NCI-H524 treated with DMSO at 0.1 percent for 48 hours (cell line): ENCODE measurements around the gene TEDC2.
"Not testable (repeated sequence)": the region's sequence is repeated elsewhere in the genome, so short reads cannot be mapped to it uniquely, and the experiment has no call there.

Experiments
- DNase-seq: peaks from one replicate; lab custom pipeline; 2025; lab: John Stamatoyannopoulos, UW

Gene TEDC2

DNA sequence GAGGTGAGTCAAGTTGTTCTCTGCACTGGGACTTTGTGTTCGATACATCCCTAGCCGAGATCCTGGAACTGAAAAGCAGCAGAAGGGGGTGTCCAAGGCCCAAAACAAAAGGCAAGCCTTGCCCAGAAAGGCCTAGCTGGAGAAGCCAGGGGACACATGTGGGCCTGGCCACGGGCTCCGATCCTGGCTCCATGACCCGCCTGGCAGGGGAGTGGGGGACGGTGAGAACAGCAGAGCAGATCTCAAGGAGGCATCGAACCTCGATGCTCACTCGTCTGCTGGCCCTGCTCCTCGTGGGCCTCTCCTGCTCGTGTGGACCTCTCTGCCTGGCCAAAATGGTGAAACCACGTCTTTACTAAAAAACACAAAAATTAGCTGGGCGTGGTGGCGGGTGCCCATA, 21.8 kb upstream of the TEDC2 start:
- DNase-seq, result no peak

- no peak for DNase-seq
Measured at GRCh38 chr16:2439598-2439997, 20.3 kb upstream of the TEDC2 start.

DNA sequence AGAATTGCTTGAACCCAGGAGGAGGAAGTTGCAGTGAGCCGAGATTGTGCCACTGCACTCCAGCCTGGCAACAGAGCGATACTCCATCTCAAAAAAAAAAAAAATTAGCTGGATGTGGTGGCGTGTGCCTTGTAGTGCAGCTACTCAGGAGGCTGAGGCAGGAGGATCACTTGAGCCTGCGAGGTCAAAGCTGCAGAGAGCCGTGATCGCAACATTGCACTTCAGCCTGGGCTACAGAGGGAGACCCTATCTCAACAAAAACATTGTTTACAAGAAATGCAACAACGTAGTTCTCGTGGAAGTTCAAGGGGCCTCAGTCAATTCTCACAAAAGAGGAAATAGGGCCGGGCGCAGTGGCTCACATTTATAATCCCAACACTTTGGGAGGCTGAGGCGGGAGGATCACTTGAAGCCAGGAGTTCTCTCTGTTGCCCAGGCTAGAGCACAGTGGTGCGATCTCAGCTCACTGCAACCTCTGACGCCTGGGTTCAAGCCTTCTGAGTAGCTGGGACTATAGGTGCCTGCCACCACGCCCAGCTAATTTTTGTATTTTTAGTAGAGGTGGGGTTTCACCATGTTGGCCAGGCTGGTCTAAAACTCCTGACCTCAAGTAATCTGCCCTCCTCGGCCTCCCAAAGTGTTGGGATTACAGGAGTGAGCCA, 18.6 kb upstream of the TEDC2 start:
- DNase-seq, result not testable (repeated sequence)

DNA sequence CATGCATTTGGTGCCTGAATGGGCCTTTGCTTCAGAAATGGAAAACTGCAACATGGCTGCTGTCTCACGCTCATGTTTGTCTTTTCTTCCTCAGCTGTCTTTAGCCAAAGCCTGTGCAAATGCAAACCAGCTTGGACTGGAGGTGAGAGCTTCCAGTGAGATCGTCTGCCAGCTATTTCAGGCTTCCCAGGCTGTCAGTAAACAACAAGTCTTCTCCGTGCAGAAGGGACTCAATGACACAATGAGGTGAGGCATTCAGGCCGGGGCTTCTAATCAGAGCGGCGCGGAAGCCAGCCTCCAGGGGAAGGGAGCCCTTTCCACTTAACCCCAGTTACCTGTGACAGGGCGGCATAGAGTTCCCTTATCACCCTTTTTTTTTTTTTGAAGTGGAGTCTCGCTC, 16.4 kb upstream of the TEDC2 start:
- DNase-seq, result no peak

GRCh38 chr16:2447920-2448583, 11.9 kb upstream of the TEDC2 start:
- DNase-seq, result no peak

DNA sequence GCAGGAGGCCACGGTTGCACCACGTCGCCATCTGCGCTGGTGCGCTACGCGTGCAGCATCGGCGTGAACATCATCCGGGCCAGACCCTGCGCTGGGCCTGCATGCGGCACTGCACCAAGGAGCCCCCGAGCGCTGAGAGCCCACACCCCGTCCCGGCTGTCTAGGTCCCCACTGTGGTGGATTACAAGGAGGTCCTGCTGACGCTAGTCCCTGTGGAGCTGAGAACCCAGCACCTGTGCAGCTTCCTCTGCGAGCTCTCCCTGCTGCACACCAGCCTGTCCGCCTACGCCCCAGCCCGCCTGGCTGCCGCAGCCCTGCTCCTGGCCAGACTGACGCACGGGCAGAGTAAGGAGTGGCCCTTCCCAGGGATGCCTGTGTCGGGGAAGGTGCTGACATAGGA, 10.8 kb upstream of the TEDC2 start:
- no peak for DNase-seq

GRCh38 chr16:2450535-2450934, 9.4 kb upstream of the TEDC2 start:
- DNase-seq, result no peak

- no peak for DNase-seq
Measured at GRCh38 chr16:2450975-2451381, 8.9 kb upstream of the TEDC2 start.

- no peak for DNase-seq
Measured at GRCh38 chr16:2451851-2452320, 8.0 kb upstream of the TEDC2 start.

GRCh38 chr16:2452650-2453049, 7.3 kb upstream of the TEDC2 start:
- DNase-seq, result no peak

DNA sequence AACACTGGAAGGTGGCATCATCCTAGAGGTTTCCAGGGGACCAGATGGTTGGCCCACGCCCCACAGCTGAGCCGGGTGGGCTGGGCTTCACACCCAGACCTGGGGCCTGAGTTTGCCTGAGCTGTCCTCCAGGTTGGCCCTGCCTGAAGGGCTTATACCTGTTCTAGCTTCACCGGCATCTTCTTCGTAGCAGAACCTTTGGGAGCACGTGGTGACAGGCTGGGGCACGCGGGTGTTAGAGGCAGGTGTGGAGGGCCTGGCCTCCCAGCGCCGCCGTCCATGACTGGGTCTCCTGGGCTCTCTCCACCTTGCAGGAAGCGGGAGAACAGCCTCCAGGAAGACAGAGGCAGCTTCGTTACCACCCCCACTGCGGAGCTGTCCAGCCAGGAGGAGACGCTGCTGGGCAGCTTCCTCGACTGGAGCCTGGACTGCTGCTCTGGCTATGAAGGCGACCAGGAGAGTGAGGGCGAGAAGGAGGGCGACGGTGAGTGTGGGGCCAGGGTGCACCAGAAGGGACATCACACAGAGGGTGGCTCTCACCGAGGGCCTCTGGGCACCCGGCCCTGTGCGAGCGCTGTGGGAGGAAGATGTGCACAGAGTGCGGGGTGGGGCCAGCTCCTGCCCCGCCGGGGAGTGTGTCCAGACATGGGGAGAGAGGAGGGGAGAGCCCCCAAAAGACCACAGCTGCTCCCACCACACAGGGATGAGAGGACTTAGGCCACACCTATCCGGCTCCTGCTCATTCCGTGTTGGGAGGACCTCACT, 4.6 kb upstream of the TEDC2 start:
- DNase-seq, result no peak

DNA sequence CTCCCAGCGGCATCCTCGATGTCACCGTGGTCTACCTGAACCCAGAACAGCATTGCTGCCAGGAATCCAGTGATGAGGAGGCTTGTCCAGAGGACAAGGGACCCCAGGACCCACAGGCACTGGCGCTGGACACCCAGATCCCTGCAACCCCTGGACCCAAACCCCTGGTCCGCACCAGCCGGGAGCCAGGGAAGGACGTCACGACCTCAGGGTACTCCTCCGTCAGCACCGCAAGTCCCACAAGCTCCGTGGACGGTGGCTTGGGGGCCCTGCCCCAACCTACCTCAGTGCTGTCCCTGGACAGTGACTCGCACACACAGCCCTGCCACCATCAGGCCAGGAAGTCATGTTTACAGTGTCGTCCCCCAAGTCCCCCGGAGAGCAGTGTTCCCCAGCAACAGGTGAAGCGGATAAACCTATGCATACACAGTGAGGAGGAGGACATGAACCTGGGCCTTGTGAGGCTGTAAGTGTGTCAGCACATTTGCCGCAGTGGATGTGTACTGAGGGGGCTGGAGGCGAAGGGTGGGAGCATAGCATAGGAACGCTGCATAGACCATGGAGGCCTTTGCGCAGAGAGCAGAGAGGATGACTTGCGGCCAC, 3.3 kb upstream of the TEDC2 start:
- no peak for DNase-seq

DNA sequence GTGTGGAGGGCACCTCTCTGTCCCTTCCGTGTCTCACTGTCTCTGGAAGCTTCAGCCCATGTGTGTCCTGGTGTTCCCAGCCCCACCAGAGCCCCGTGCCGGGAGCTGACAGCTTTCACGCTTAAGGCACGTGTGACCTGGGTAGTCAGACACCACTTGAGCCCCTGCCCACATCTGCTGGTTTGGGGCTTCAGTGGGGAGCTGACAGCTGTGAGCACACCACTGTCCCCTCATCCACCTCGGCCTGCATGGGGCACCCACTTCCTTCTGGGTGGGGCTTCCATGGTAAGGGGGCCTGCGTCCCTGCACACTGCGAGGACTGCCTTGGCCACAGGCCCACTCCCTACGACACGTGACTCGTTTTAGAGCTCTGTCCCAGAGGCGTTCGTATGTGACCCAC, 2.6 kb upstream of the TEDC2 start:
- DNase-seq, result no peak

DNA sequence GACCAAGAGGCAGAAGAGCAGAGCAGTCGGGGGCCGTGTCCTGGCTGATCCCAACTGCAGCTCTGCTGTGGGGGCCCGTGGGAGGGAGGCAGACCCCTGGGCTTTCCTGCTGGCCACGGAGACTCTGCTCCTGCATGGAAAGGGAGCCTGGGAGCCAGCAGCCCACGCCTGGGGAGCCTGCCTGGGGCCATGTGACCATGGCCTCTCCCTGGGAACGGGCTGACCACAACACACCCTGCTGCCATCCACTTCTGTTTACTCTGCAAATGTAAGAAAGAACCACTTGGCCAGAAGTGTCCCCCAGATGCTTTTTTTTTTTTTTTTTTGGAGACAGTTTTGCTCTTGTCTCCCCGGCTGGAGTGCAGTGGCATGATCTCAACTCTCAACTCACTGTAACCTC, 2.0 kb upstream of the TEDC2 start:
- DNase-seq, result no peak

DNA sequence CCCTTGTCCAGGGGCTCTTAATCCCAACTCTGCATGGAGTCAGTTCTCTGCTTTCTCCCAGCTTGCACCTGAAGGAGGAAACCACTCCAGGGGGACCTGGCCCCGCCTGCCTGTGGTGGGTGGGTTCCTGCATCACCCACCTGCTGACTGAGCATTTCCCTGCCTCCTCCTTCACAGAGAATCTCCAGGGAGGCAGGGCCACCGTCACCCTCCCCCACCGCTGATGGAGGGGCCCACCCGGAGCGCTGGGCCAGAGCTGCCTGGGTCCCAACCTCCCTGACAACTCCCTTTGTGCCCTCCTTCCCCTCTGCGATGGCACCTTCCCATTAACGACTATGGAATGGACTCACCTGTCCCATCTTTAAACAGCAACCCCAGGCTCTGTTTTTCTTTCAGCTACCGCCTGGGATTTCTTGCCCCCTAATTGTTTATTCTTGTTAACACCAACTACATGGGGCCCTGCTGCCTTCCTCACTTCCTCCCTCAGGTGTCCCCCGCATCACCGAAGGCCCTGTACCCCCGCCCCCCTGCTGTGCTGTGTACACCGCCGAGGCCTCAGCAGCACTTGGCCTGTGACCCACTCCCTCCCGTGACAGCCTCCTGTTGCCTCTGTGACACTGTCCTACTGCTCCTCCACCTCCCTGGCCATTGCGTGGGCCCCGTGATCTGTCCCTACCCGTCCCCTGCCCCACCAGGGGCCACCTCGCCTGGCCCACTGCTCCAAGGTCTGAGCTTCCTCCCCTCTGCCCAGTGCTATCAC, 842 bp upstream of the TEDC2 start:
- no peak for DNase-seq

DNA sequence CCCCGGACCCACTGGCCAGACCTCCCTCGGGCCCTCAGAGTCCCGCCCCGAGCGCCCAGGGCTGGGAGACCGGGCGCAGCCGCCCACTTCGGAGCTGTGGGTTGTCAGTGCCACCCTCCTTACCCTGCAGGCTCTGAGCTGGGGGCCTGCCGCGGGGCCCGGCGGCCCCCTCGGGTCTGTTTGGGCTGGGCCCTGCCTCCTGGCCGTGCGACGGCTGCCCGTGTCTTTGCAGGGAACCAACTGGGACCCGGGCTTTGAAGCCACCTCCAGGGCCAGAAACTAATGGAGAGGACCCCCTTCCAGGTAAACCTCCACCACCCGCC, 443 bp downstream of the TEDC2 start:
- no peak for DNase-seq

DNA sequence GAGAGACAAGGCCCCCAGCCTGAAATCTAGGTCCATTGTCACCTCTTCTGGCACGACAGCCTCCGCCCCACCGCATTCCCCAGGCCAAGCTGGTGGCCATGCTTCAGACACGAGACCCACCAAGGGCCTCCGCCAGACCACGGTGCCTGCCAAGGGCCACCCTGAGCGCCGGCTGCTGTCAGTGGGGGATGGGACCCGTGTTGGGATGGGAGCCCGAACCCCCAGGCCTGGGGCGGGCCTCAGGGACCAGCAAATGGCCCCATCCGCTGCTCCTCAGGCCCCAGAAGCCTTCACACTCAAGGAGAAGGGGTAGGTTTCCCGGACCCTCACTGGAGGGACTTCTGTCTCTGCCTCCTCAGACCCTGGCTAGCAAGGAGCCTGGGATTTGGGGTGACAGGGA, 1.0 kb downstream of the TEDC2 start:
- DNase-seq, result no peak

GRCh38 chr16:2462031-2462866, 2.3 kb downstream of the TEDC2 start:
- no peak for DNase-seq

GRCh38 chr16:2464333-2464732, 4.4 kb downstream of the TEDC2 start:
- no peak for DNase-seq

- no peak for DNase-seq
Measured at GRCh38 chr16:2465653-2466415, 5.9 kb downstream of the TEDC2 start.
